Measurements from ENCODE around the gene GALNT10.

GALNT10 gene

GRCh38 chr5:154273963-154274827 lies 83.7 kb downstream of the GALNT10 start:
- H3K4me3 ChIP-seq (ENCODE audit: low read length), result no peak overlapping the region
- H3K27me3 ChIP-seq (ENCODE audit: insufficient read depth, low read length), result no peaks in the 10 kb centered on the region
- no peaks in the 10 kb centered on the region for H3K9me3 ChIP-seq (ENCODE audit: low read length)
- no peak overlapping the region for H2AFZ ChIP-seq (ENCODE audit: low read depth, low read length)
- H3K4me1 ChIP-seq (ENCODE audit: insufficient read depth, low read length), result peaks cover 9% of the 10 kb centered on the region
- H3K36me3 ChIP-seq (ENCODE audit: insufficient read depth, low read length), result no peaks in the 10 kb centered on the region

DNA sequence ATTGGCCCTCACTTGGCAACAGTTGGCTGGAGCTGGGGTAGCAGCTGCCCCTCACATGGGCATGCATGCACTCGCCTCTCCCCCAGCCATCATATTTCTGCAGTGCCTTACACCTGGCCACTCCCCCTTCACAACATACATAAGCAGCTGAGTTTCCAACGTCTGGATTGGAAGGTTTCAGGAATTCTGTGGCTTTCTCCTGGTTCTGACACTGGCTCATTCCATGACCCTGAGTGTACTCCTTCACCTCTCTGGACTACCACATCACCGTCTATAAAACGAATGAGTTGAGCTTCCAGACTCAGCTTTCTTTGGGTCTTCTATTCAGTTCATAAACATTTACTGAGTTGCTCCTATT lies 84.3 kb downstream of the GALNT10 start:
- peaks cover 9% of the 10 kb centered on the region for H3K4me1 ChIP-seq (ENCODE audit: insufficient read depth, low read length)
- H3K9me3 ChIP-seq (ENCODE audit: low read length), result no peaks in the 10 kb centered on the region
- H2AFZ ChIP-seq (ENCODE audit: low read depth, low read length), result no peak overlapping the region
- no peaks in the 10 kb centered on the region for H3K27me3 ChIP-seq (ENCODE audit: insufficient read depth, low read length)
- H3K36me3 ChIP-seq (ENCODE audit: insufficient read depth, low read length), result no peaks in the 10 kb centered on the region
- H3K4me3 ChIP-seq (ENCODE audit: low read length), result no peak overlapping the region

DNA sequence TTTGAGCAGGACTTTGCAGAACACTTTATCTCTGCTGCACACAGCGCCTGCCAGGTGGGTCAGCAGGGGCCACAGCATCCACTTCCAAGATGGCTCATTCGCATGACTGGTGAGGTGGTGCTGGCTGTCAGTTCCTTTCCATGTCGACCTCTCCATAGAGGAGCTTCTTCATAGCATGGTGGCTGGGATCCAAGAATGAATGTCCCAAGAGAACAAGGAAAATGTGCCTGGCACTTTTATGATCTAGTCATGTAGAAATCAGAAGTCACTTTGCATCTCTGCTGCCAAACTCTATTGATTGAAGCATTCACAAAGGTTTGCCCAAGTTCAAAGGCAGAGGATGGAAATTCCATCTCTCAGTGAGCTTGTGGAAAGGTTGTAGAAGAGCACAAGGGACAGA lies 85.0 kb downstream of the GALNT10 start:
- Histone ChIP-seq H2AFZ (ENCODE audit: low read depth, low read length) (no peak overlapping the region), H3K4me1 (ENCODE audit: insufficient read depth, low read length) (peaks cover 9% of the 10 kb centered on the region), H3K4me3 (ENCODE audit: low read length) (no peak overlapping the region), H3K27me3 (ENCODE audit: insufficient read depth, low read length) (no peaks in the 10 kb centered on the region), H3K36me3 (ENCODE audit: insufficient read depth, low read length) (no peaks in the 10 kb centered on the region), H3K9me3 (ENCODE audit: low read length) (no peaks in the 10 kb centered on the region)

GRCh38 chr5:154276261-154276972 lies 85.9 kb downstream of the GALNT10 start:
- H2AFZ ChIP-seq (ENCODE audit: low read depth, low read length), result no peak overlapping the region
- H3K9me3 ChIP-seq (ENCODE audit: low read length), result no peaks in the 10 kb centered on the region
- H3K36me3 ChIP-seq (ENCODE audit: insufficient read depth, low read length), result no peaks in the 10 kb centered on the region
- no peak overlapping the region for H3K4me3 ChIP-seq (ENCODE audit: low read length)
- peaks cover 9% of the 10 kb centered on the region for H3K4me1 ChIP-seq (ENCODE audit: insufficient read depth, low read length)
- H3K27me3 ChIP-seq (ENCODE audit: insufficient read depth, low read length), result no peaks in the 10 kb centered on the region

- Histone ChIP-seq H2AFZ (ENCODE audit: low read depth, low read length) (no peak overlapping the region), H3K4me3 (ENCODE audit: low read length) (no peak overlapping the region), H3K27me3 (ENCODE audit: insufficient read depth, low read length) (no peaks in the 10 kb centered on the region), H3K36me3 (ENCODE audit: insufficient read depth, low read length) (no peaks in the 10 kb centered on the region), H3K4me1 (ENCODE audit: insufficient read depth, low read length) (peaks cover 9% of the 10 kb centered on the region), H3K9me3 (ENCODE audit: low read length) (no peaks in the 10 kb centered on the region)
These were observed 86.4 kb downstream of the GALNT10 start for GRCh38 chr5:154276973-154277331.

GRCh38 chr5:154277499-154277898 lies 87.0 kb downstream of the GALNT10 start:
- no peaks in the 10 kb centered on the region for H3K36me3 ChIP-seq (ENCODE audit: insufficient read depth, low read length)
- peaks cover 9% of the 10 kb centered on the region for H3K4me1 ChIP-seq (ENCODE audit: insufficient read depth, low read length)
- H3K4me3 ChIP-seq (ENCODE audit: low read length), result no peak overlapping the region
- H2AFZ ChIP-seq (ENCODE audit: low read depth, low read length), result no peak overlapping the region
- no peaks in the 10 kb centered on the region for H3K9me3 ChIP-seq (ENCODE audit: low read length)
- H3K27me3 ChIP-seq (ENCODE audit: insufficient read depth, low read length), result no peaks in the 10 kb centered on the region

DNA sequence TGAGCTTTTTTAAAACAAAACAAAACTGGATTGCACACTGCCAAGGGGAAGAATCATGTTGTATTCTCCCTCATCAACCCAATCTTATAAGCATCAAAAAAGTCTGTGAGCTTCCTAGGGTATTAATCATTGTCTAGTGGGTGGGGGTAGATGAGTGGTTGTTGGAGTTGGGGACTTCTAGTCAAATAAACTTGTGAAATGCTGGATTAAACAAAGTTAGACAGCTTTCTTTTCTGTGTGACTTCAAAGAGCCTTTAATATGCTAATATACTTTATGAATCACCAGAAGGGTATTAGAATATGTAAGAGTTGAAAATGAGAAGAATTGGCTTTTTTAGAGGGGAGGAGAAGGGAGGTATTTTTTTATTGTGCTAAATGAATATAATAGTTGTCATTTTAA lies 87.7 kb downstream of the GALNT10 start:
- Histone ChIP-seq H3K4me1 (ENCODE audit: insufficient read depth, low read length) (peaks cover 6% of the 10 kb centered on the region), H2AFZ (ENCODE audit: low read depth, low read length) (no peak overlapping the region), H3K27me3 (ENCODE audit: insufficient read depth, low read length) (no peaks in the 10 kb centered on the region), H3K4me3 (ENCODE audit: low read length) (no peak overlapping the region), H3K36me3 (ENCODE audit: insufficient read depth, low read length) (no peaks in the 10 kb centered on the region), H3K9me3 (ENCODE audit: low read length) (no peaks in the 10 kb centered on the region)

- no peak overlapping the region for H3K4me3 ChIP-seq (ENCODE audit: low read length)
- H3K9me3 ChIP-seq (ENCODE audit: low read length), result no peaks in the 10 kb centered on the region
- H2AFZ ChIP-seq (ENCODE audit: low read depth, low read length), result no peak overlapping the region
- H3K36me3 ChIP-seq (ENCODE audit: insufficient read depth, low read length), result no peaks in the 10 kb centered on the region
- no peaks in the 10 kb centered on the region for H3K27me3 ChIP-seq (ENCODE audit: insufficient read depth, low read length)
- H3K4me1 ChIP-seq (ENCODE audit: insufficient read depth, low read length), result peaks cover 5% of the 10 kb centered on the region
These were observed 88.4 kb downstream of the GALNT10 start for GRCh38 chr5:154278908-154279307.

- Histone ChIP-seq H2AFZ (ENCODE audit: low read depth, low read length) (no peak overlapping the region), H3K36me3 (ENCODE audit: insufficient read depth, low read length) (no peaks in the 10 kb centered on the region)
These were observed 93.9 kb downstream of the GALNT10 start for GRCh38 chr5:154284433-154284832.

DNA sequence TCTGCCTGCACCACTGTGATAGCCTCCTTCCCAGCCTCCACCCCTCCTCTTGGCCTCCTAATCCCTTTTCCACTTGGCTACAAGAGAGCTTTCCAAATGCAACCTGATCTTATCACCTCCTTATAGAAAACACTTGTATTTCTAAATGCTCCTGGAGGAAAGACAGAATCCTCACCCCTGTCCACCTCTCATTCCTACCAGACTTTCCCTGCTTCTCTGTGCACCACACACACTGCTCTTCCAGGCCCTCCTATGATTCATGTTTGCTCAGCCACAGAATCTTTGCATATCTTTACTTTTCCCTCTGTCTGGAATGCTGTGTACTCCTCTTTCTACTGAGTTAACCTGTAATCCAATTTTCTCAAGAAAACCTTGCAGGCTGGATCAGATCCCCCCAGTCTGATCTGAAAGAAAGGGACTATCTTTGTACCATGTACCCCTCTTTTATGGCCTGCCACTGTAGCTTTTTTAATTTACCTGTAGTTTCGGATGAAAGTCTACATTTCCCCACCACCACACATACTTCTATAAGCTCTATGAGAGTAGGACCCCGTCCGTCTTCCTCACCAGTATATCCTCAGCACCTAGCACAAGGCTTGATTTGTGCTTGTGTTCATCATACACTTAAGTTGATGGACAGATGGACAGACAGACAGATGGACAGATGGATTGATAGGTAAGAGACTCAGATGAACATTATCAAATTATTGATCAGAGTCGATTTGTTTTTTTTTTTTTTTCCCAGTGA lies 95.3 kb downstream of the GALNT10 start:
- H3K4me3 ChIP-seq (ENCODE audit: low read length), result no peak overlapping the region
- H3K4me1 ChIP-seq (ENCODE audit: insufficient read depth, low read length), result peaks cover 19% of the 10 kb centered on the region
- no peak overlapping the region for H2AFZ ChIP-seq (ENCODE audit: low read depth, low read length)
- no peaks in the 10 kb centered on the region for H3K36me3 ChIP-seq (ENCODE audit: insufficient read depth, low read length)
- H3K27me3 ChIP-seq (ENCODE audit: insufficient read depth, low read length), result no peaks in the 10 kb centered on the region
- H3K9me3 ChIP-seq (ENCODE audit: low read length), result no peaks in the 10 kb centered on the region

More at GRCh38 chr5:154284433-154284832, 93.9 kb downstream of the GALNT10 start:
- Histone ChIP-seq H3K4me1 (ENCODE audit: insufficient read depth, low read length) (peaks cover 19% of the 10 kb centered on the region), H3K4me3 (ENCODE audit: low read length) (no peak overlapping the region), H3K27me3 (ENCODE audit: insufficient read depth, low read length) (no peaks in the 10 kb centered on the region), H3K9me3 (ENCODE audit: low read length) (no peaks in the 10 kb centered on the region)

GRCh38 chr5:154286557-154286956 lies 96.0 kb downstream of the GALNT10 start:
- H2AFZ ChIP-seq (ENCODE audit: low read depth, low read length), result no peak overlapping the region
- no peaks in the 10 kb centered on the region for H3K36me3 ChIP-seq (ENCODE audit: insufficient read depth, low read length)
- no peaks in the 10 kb centered on the region for H3K9me3 ChIP-seq (ENCODE audit: low read length)
- no peaks in the 10 kb centered on the region for H3K27me3 ChIP-seq (ENCODE audit: insufficient read depth, low read length)
- H3K4me3 ChIP-seq (ENCODE audit: low read length), result no peak overlapping the region
- peaks cover 19% of the 10 kb centered on the region for H3K4me1 ChIP-seq (ENCODE audit: insufficient read depth, low read length)

DNA sequence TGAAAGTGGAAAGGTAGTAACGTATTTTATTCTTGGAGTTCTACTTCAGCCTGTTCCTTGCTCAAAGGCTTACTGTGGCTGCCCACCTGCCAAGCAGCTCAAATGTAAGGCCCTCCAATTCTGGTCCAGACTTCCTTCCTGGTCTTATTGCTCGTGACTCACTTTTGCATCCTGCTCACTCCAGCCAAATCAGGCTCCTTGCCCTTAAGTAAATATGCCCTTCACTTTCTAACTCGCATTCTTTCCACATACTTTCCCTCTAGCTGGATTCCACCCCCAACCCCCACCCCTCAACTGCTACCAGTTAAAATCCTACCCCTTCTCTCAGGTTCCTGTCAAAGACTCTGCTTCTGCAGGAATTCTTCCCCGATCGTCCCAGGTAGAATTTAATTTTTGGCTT lies 96.6 kb downstream of the GALNT10 start:
- H3K36me3 ChIP-seq (ENCODE audit: insufficient read depth, low read length), result no peaks in the 10 kb centered on the region
- H3K4me3 ChIP-seq (ENCODE audit: low read length), result no peak overlapping the region
- peaks cover 19% of the 10 kb centered on the region for H3K4me1 ChIP-seq (ENCODE audit: insufficient read depth, low read length)
- no peak overlapping the region for H2AFZ ChIP-seq (ENCODE audit: low read depth, low read length)
- H3K9me3 ChIP-seq (ENCODE audit: low read length), result no peaks in the 10 kb centered on the region
- H3K27me3 ChIP-seq (ENCODE audit: insufficient read depth, low read length), result no peaks in the 10 kb centered on the region

- no peak overlapping the region for H2AFZ ChIP-seq (ENCODE audit: low read depth, low read length)
- no peaks in the 10 kb centered on the region for H3K9me3 ChIP-seq (ENCODE audit: low read length)
- H3K4me1 ChIP-seq (ENCODE audit: insufficient read depth, low read length), result peaks cover 19% of the 10 kb centered on the region
- no peaks in the 10 kb centered on the region for H3K27me3 ChIP-seq (ENCODE audit: insufficient read depth, low read length)
- no peak overlapping the region for H3K4me3 ChIP-seq (ENCODE audit: low read length)
- H3K36me3 ChIP-seq (ENCODE audit: insufficient read depth, low read length), result no peaks in the 10 kb centered on the region
These were observed 97.6 kb downstream of the GALNT10 start for GRCh38 chr5:154288145-154288544.
